Measurements from ENCODE around the gene RUFY4.
"Not testable (repeated sequence)": the region's sequence is repeated elsewhere in the genome, so short reads cannot be mapped to it uniquely, and the experiment has no call there.

The RUFY4 gene

DNA sequence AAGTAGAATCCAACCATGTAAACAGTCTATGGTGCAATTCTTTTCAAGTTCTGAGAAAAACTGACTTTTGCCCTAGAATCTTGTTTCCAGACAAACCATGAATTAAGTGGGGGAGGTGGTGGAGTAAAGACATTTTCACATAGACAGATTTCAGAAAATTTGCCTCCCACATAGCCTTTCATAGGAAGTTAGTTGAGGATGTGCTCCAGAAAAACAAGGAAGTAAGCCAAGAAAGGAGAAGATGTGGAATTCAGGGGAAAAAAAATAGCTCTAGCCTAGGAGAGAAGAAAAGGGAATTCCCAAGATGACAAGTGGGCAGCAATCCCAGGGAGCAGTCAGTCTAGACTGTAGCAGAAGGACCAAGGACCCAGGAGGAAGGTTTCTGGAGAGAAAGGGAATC is 17.4 kb downstream of the RUFY4 start:
- peak; percentile 24 to 79 (median 61) for DNase-seq

- DNase-seq = no peak
These were observed 20.2 kb downstream of the RUFY4 start for GRCh38 chr2:218089259-218089658.

- peak; percentile 57 to 73 (median 70) for DNase-seq
These were observed 22.7 kb downstream of the RUFY4 start for GRCh38 chr2:218091746-218092145.

GRCh38 chr2:218093879-218094278 is 24.8 kb downstream of the RUFY4 start:
- peak in 3 of 4 experiments; percentile 19 to 48 (median 32) for DNase-seq

DNA sequence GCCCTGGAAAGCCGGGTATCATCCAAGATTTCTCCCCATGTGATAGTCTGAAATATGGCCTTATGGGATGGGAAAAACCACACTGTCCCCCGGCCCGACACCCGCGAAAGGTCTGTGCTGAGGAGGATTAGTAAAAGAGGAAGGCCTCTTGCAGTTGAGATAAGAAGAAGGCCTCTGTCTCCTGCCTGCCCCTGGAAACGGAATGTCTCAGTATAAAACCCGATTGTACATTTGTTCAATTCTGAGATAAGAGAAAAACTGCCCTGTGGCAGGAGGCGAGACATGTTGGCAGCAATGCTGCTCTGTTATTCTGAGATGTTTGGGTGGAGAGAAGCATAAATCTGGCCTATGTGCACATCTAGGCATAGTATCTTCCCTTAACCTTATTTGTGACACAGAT is 26.8 kb downstream of the RUFY4 start:
- no peak for DNase-seq

- no peak for DNase-seq
These were observed 28.9 kb downstream of the RUFY4 start for GRCh38 chr2:218097975-218098374.

DNA sequence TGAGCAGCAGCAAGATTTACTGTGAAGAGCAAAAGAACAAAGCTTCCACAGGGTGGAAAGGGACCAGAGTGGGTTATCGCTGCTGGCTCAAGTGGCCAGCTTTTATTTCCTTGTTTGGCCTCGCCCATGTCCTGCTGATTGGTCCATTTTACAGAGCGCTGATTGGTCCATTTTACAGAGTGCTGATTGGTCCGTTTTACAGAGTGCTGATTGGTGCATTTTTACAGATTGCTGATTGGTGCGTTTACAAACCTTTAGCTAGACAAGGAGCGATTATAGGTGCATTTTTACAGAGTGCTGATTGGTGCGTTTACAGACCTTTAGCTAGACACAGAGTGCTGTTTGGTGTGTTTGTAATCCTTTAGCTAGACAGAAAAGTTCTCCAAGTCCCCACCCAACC is 39.8 kb downstream of the RUFY4 start:
- DNase-seq = not testable (repeated sequence)

DNA sequence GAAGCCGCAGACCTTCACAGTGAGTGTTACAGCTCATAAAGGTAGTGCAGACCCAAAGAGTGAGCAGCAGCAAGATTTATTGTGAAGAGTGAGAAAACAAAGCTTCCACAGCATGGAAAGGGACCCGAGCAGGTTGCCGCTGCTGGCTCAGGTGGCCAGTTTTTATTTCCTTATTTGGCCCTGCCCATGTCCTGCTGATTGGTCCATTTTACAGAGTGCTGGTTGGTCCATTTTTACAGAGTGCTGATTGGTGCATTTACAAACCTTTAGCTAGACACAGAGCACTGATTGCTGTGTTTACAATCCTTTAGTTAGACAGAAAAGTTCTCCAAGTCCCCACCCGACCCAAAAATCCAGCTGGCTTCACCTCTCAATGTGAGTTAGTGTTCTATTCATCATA is 52.7 kb downstream of the RUFY4 start:
- not testable (repeated sequence) for DNase-seq

DNA sequence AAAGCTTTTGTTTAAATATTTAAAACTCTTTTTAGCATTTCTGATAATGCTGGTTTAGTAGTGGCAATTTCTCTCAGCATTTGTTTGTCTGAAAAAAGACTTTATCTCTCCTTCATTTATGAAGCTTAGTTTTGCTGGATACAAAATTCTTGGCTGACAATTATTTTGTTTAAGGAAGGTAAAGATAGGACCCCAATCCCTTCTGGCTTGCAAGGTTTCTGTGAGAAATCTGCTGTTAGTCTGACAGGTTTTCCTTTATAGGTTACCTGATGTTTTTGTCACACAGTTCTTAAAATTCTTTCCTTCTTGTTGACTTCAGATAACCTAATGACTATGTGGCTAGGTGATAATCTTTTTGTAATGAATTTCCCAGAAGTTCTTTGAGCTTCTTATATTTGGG is 53.2 kb downstream of the RUFY4 start:
- DNase-seq = not testable (repeated sequence)

DNA sequence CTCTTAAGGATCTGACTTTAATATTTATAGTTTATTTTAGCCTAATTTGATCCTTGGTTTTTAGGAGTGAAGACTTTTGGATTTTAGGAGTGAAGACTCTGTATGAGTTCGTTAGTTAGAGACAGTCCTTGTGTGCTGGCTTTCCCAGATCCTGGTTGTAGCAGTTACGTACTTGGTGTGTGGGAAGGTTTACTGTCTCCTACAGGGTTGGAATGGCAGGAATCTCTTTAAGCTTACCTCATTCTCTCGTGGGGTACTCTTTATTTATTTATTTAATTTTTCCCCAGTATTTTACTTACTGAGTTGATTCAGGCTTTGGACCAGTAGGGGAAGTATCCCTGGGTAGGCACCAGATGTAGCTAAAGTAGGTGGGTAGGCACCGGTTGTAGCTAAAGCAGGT is 54.9 kb downstream of the RUFY4 start:
- DNase-seq = no peak

DNA sequence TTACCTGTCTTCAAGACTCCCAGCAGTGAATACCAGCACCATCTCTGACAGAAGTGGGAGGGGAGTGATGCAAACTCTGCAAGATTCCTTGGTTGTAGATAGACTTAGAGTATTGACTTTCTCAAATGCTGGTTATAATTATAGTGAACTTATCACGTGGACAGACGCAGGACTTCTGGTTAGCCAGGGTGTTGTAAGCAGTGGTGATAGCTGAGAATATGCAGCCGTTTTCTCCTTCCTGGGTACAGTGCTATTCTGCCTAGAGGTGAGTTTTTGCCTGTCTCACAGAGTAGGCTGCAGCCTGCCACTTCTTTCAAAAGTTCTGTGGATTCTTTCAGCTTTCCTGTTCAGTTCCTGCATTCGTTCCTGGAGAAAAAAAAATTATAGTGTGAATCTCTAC is 56.0 kb downstream of the RUFY4 start:
- DNase-seq = peak in 2 of 4 experiments; percentile 16 to 33

DNA sequence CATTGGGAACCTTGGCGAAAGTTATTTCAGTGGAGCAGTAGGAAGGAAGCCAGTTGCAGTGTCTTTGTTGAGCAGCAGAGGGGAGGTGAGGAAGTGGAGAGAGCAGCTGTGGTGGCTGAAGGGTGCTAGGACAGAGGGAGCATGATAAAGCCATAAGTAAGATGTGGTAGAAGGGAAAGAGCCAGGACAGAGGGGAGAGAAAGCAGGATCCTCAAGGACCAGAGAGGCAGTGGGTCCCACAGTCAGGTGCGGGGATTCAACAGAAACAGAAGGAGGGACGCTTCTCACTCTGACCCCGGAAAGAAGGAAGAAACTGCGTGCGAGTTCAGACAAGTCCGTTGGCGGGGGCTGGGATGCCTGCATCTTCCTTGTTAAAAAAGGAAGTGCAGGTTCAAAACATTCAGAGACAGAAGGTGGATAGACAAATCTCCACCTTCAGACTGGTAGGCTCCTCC is 56.6 kb downstream of the RUFY4 start, which contains the start of gene CXCR2:
CXCR2 (plus strand) TSS at position 403 of the 455 bp plus-strand sequence. CDS start 8,774 bp downstream, outside the sequence.
- DNase-seq = peak; percentile 49 to 73 (median 66)

DNA sequence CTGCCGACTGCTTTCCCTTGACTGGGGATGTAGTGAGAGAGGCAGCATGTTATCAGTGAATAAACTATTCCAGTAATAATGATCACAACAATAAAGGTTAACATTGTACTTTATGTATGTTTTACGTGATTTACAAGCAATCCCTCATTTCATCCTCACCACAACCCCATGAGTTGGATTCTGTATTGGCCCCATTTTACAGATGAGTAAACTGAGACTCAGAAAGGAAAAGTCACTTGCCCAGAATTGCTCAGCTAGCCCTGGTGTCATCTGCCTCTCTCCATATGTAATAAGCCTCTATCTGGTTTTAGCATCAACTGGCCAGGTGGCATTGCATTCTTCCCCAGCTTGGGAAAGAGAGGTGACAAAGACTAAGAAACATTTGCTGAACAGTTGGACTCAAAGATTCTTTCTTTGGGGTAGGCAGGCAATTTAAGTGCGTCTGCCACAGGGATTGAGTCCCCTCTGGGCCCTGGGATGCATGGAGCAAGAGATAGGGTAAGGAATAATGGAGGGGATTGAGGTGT is 58.9 kb downstream of the RUFY4 start:
- no peak for DNase-seq

- peak in 1 of 4 experiments; percentile 10 for DNase-seq
These were observed 59.9 kb downstream of the RUFY4 start for GRCh38 chr2:218128781-218129457.

- DNase-seq = no peak
These were observed 60.5 kb downstream of the RUFY4 start for GRCh38 chr2:218129458-218130135.

DNA sequence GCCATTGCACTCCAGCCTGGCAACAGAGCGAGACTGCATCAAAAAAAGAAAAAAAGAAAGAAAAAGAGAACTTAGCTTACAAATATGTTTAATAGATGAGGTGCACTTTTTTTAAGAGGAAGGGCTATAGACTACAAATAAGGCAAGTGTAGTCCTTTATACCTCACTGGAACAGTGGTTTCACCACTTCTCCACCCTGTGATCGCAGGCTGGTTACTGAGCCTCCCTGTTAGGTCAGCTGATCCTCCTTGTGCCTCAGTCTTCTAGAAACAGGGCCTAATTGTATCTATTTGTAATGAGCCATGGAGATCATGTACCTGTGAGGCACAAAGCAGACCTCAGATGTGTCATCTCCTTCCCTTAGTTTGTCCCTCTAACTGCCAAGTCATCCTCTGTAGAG is 61.3 kb downstream of the RUFY4 start:
- DNase-seq = no peak

DNA sequence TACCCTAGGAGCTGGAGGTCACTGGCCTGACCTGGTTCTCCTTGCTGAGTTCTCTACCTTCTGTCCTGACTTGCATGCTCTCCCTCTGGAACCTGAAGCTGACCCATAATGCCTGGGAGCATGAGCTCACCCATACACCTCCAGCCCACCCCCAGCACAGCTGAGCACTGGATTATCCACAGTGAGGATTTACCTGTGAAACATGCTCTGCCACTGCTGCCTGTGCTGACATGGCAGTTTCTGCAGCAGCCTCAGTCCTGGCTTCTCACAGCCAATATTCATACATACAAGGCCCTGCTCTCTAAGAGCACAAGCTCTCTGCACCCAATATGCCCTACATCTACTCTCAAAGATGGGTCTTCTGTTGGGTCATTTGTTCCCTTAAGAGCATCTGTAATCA is 61.8 kb downstream of the RUFY4 start:
- no peak for DNase-seq

- DNase-seq = no peak
These were observed 68.5 kb downstream of the RUFY4 start for GRCh38 chr2:218137514-218137913.

DNA sequence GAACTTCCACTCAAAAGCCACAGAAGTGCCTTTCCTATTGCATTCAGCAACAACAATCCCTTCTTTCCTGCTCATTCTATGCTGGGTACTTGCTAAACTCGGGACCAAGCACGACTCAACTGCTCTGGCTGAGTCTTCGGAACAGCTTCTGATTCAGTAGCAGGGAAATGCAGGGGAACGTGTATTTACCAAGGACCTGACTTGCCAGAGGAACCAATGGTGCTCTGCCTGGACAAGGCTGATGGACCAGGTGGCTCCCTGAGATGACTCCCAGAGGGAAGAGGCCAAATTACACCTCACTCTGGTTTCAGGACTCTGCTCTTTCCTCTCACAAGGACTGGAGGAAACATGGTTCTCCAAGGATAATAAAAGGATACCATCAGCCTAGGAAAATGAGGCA is 69.0 kb downstream of the RUFY4 start:
- no peak for DNase-seq
